ENCODE results near the gene FER1L5.

FER1L5 gene

DNA sequence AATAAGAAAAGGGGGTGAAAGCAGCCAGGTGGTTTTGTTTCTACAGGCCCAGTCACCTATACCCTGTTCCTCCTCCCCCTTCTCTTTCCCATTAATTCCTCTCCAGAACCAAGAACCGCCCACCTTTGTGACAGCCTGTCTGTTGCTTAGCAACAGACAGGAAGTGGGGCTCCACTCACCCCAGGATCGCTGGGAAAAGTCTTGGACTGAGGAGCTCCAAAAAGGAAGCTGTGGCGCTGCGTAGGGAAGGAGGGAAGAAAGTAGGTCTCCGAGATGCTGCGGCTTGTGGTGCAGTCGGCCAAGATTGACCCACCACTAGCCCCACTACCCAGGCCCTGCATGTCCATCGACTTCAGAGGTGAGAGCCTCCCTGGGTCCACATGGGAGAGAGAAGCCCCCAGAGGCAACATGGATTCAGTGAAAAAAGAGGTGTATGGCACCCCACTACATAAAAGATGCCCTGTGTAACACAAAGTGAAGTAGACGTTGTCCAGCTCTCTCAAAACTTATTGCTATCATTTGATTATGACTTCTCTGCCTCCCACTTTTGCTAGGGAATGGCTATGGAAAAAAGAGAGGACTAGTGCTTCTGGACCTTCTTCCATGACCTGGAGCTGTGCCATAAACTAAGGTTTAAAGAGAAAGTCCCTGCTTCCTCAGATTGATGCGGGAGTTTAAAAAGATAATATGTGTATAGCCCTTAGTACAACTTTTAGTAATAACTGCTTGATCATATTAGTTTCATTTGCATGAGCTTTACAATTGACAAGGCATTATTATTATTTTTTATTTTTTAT, at the start of gene FER1L5:
Gene FER1L5 (plus strand): TSS at position 201 of the 797 bp plus-strand sequence. CDS start 73 bp downstream, at position 274.
- peak; percentile 73 for DNase-seq (ENCODE audit: low spot score)

DNA sequence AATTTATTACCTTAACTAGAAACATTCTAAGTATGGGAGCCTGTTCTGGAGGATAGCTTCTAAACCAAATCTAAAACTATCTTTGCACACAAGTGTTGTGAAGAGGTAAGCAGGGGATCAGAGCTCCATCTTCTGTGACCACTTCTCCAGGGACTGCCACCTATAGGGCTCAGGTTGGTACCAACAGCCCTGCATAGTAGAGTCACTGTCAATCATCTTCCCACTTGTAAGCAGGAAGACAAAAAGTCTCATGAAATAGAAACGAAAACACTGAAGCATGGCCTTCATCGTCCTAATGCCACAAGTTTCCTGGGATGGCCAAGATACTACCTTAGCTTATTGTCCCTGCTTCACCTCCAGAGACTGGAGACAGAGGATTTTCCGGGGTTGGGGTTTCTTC, 48.3 kb upstream of the FER1L5 start:
- DNase-seq (ENCODE audit: low spot score) = no peak

DNA sequence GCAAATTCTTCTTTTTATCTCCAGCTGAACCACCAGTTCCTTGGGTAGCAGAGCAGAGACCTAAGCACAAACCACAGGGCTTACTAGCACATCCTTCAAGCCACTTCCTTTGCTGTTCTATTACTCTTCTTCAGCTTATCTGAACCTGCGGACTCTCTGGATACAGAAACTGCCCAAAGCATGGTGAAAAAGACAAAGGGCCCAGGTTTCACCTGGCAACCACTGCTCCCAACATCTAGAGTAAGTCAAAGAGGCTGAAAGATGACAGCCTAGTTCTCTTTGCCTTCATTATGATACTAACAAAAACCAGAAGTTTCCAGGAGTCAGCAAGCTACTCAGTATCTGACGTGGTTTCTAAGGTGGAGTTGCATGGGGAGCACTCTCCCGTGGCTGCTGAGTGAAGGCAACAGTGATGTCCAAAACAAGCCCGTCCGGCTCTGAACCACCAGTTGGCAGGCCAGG, 47.8 kb upstream of the FER1L5 start:
- DNase-seq (ENCODE audit: low spot score) = no peak

DNA sequence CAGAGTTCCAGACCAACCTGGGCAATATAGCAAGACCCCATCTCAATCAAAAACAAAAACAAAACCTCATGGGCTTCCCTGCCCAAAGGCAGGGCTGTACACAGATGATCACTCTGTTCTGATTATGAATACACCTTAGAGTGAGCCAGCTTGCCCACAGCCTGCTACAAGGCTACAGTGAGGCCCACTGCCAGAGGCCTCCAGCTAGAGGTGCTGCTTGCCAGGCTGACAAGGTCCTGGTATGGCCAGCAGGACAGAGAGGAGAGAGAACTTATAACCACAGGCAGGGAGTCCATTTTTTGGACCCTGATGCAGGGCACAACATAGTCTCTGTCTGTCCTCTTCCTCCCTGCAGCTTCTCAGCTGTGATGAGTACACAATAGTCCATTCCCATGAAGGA, 46.0 kb upstream of the FER1L5 start:
- no peak for DNase-seq (ENCODE audit: low spot score)

DNA sequence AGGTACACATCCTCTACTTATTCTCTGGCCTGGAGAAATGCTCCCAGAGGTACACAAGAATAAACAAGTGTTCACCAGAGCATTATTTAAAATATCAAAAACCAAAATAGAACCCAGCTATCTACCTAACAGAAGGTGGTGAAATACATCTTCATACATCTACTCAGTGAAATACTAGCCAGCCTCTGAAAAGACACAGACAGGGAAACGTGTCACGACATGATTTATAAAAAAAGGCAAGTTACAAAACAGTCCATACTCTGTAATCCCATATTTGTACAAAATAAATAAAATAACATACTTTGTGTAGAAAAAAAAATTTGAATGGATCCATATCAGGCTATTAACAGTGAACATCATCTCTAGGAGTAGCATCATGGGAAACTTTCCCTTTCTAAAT, 42.6 kb upstream of the FER1L5 start:
- no peak for DNase-seq (ENCODE audit: low spot score)

DNA sequence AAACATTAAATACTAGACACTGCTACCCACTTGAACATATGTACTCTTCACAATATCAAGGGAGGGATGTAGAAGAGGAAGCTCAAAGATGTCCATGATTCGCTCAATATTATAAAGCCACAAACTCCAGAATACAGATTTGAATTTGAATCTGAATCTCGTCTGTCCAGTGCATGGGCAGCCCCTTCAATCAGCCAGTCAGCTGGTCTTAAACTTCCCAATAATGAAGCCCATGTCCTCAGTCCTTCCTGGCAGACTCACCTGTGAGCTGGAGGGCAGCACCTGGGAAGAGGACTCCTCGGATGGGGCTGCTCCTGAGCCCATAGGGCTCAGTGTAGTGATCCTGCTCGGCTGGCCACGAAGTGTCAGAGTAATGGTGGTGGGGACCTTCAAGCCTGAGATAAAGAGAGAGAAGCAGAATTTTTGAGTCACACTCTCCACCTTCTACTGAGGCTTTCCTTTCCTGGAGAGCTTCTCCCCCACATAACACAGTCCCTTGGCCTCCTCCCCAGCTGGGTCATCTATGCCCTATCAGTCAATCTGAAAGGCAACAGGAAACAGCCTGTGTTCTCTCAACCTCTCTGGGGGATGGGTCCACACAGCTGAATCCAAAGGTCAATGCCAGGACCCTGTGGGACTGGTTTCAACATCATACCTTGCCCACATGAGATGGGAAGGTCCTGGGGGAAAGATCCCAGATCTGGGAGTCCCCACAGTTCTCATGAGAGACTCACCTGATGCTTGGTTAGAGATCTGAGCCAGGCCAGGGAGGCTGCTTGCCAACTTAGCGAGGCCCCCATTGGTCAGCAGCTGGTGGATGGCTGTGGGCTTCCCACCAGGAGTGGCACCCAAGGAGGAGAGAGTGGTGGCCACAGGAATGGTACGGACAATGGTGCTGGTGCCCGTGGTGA, 40.9 kb upstream of the FER1L5 start:
- no peak for DNase-seq (ENCODE audit: low spot score)

DNA sequence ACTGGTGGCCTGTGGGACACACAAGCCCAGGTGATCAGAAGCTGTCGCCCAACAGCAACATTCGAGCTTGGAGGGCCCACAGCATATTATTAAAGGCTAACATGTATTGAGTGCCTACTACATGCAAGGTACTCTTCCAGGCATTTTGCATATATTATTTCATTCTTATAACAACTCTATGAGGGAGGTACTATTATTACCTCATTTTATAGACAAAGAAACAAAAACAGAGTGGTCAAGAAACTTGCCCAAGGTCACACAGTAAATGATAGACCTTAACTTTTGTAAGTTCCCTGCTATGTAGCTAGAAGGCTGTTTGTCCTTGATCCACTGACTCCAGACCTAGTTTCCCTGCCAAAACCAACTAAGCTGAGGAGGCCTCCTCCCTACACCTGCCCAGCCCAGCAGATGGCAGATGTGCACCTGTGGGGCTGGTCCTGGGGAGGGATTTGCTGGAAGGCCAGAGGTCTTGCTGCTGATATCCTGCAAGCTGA, 40.2 kb upstream of the FER1L5 start:
- DNase-seq (ENCODE audit: low spot score) = no peak

DNA sequence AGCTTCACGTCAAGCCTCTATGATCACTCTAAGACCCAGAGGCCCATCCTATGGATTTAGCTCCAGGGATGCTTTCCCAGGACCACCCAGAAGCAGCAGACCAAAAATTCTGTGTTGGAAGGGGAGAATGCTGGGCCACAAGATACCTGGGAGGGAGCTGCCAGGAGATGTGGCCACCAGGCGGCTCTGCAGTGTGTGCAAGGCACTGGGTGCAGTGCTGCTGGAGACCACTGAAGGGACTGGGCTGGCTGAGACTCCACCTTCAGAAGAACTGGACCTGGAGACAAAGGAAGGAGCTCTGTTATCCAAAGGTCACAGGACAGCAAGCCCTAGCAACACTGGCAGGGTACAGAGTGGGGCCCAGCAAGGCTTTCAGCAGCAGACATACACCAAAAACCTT, 38.5 kb upstream of the FER1L5 start:
- DNase-seq (ENCODE audit: low spot score) = no peak

DNA sequence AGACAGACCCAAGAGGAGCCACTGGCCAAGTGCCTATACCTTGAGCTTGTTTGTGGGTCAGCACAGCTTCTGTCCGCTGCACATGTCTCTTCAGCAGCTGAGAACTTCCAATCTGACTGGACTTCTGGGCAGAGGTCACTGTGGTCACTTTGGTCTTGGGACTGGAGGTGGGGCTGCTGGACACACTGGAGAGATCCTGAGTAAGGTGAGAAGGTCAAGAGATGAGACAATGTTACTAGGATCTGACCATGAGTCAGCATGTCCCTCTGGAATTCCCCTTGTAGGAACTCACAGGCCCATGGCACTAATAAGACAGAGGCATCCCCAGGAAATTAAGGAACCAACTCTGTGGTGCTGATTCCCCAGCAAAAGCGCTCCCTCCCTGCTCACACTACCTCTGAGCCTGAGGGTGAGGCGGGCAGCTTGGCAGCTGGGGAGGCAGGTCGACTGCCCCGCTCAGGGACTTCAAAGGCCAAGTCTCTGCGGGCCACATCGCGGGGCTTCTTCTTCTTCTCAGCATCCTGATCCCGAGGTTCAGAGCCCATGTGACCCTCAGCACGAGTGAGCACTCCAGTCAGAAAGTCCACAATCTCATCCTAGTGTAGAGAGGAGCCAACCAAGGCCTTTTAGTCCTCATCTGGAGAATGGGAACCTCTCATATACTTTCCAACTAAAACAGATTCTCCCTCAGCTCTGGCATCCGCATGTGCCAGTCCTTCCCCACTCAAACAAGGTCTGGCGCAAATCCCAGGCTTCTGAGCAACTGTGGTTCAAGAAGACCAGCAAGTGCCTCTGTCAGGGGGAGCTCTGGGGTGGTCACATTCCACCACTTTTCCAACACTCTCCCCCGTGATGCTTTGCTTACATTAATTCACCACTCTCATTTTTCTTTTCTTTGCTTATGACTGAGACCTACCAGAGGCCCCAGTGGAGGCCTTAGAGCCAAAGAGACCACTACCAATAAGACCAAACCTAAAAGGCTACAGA, 33.8 kb upstream of the FER1L5 start:
- no peak for DNase-seq (ENCODE audit: low spot score)

DNA sequence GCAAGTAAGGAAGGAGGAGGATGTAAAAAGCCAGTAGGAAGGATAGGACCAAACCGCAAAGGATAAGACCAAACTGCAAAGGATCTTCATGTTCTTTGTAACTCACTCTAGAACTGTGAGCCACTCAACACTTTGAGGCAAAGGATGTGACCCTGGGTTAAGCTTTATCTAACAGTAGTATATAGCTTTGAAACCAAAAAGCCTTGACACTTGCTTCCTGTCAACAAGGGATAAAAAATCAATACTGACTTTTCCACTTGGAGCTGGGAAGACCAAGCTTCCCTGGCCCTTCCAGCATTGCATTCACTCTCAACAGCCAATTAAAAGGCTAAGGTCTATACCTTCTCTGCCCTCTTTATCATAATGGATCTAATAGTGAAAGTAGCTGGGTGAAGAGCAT, 26.4 kb upstream of the FER1L5 start:
- no peak for DNase-seq (ENCODE audit: low spot score)

DNA sequence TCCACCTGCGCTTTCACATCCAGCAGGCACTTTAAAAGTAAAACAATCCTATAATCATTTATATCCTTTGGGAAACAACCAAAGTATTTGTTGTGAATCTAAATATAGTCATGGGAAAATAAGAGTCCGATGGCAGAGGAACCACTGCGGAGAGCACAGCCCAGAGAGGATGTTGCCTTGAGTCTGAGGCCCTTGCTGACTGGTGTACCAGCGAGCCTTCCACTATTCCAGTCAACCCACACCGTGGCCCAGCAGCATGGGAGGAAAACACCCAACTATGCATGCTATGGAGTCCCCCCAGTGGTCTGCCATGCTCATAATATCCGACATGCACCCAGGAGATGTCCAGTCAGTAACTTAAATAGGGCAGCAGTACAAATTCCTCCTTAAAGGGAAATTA, 26.0 kb upstream of the FER1L5 start:
- DNase-seq (ENCODE audit: low spot score) = no peak

DNA sequence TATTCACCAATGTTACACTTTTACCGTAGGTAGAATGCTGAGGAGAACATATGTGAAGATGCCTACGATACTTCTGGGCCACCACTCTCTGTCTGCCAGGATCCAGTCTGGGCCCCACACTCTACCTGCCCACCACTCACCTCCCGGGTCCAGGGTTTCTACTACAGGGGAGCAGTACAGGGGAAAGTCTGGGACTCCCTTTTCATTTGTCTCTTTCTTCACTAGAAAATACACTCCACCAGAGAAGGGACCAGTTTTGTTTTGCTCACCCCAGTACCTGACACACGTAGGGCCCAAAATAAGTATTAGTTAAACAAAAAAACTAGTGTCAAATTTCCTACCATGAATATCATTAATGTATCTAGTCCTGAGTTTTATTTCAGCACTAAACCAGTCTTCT, 25.6 kb upstream of the FER1L5 start:
- DNase-seq (ENCODE audit: low spot score) = no peak

DNA sequence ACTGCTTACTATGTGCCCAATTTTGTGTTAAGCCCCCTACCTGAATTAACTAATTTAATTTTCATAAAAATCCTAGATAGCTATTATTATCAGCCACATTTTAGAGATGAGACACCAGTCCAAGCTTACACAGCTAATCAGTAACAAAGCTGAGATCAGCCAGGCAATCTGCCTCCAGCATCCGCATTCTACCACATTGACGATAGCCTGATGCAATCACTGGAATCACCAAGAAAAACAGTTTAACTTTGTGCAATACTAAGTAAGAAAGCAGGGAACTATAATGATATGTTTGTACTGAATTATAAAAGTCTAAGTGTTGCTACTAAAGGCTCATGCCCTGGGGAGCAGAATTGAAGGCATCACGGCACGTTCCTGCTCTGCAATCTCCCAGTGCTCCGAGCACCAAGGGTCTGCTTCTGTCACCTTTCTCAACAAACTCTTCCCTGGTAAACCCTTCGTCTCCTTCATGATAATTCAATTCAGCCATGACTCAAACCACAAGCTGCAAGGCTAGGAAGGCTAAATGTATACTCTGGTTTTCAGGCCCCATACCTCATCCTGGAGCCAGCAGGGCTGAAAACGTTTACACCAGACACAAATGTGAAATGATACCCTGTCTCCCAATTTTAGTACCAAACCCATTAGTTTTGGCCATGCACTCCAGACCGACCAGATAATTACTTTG, 23.8 kb upstream of the FER1L5 start:
- no peak for DNase-seq (ENCODE audit: low spot score)

DNA sequence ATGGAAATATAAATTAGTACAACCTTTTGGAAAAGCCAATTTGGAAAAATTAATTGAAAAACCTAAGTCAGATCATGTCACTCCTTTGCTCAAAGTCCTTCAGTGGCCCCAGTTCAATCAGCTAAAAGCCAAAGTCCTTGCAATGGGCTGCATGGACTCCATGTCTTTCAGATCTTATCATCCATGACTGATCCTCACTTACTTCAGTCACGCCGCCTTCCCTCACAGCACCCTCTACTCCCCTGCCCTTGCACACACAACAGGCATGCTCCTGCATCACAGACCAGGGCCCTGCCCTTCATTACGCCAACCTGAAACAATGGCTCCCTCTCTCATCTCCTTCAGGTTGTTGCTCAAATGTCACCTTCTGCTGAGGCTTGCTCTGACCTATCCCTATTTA, 20.0 kb upstream of the FER1L5 start:
- DNase-seq (ENCODE audit: low spot score) = no peak

DNA sequence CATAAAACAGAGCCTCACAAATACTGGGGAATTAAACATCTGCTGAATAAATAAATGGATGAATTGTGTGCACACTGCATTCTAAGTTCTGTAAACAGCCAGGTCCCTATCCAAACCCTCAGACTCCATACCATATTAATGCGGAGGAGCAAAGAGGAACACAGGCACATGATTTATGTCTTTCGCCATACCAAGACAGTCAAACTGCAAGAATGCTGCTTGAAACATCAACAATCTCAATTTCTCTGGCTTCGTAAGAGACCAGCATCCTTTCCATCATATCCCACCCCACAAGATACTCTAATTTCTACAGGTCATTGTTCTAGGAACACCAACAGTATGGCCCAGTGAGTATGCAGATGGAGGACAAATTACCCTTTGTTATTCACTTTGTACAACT, 19.4 kb upstream of the FER1L5 start:
- no peak for DNase-seq (ENCODE audit: low spot score)

DNA sequence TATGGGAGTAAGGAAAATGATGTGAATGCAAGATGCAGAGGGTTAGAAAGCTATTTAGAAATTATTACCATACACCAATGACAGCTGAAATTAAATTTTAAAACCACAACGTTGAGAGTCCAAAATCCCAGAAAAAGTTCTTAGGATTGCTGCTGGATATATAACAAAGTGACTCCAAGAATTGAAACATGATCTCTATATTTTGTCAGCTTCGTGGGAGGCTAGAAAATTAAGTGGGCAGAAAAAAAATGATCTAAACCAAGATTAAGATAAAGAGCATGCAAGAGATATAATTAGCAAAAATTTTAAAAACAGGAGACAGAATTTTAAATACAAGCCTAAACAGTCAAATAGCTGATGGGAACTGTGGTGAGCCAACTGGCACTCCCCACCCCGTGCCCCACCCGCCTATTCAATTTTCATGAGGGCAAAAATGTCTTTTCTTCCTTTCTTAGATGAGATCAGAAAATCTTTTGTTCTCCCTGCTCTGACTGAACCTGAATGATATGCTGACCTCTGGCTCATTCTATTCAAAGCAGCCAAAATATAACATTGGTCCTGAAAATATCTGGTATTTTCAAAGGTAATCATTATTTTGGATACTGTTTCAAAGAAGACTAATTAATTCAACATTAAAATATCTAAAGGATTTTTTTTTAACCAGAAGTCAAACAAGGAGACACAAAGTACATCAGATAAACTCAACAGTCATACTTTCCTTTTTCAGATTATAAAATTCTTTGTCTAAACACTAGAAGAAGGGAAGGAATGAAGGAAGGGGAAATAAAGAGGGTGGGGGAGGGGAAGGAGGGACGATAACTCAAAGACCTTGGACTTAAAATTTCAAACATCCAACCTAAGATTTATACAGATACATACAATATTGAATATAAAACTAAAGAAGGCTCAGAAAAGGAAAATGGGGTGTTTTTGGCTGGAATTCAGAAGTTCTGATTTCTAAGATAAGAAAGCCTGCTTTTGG, 16.7 kb upstream of the FER1L5 start:
- no peak for DNase-seq (ENCODE audit: low spot score)

DNA sequence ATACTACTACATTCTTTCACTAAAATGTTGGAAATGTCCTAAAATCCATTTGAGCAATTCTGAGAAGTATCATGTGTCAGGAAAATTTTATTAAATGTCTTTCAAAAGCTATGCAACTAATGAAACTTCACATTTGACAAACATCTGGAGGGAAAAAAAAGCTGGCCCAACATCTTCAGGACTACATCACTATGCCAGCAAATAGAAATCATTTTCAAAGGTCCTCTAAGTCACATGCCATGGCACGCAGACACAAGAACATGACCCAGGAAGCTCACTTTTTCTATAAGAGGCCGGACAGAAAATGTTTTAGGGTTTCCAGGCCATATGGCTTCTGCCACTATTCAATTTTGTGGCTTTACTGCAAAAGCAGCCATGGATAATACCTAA, 16.0 kb upstream of the FER1L5 start:
- DNase-seq (ENCODE audit: low spot score) = no peak

DNA sequence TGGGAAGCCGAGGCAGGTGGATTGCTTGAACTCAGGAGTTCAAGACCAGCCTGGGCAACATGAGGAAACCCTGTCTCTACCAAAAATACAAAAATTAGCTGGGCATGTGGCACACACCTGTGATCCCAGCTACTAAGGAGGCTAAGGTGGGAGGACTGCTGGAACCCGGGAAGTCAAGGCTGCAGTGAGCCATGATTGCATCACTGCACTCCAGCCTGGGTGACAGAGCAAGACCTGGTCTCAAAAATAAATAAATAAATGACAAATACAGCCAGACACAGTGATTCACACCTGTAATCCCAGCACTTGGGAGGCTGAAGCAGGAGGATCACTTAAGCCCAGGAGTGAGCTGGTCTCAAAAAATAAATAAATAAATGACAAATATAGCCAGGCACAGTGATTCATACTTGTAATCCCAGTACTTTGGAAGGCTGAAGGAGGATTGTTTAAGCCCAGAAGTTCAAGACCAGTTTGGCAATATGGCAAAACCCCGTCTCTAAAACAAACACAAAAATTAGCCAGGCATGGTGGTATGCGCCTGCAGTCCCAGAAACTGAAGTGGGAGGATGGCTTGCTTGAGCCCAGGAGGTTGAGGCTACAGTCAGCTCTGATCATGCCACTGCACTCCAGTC, 10.6 kb upstream of the FER1L5 start:
- DNase-seq (ENCODE audit: low spot score) = no peak

DNA sequence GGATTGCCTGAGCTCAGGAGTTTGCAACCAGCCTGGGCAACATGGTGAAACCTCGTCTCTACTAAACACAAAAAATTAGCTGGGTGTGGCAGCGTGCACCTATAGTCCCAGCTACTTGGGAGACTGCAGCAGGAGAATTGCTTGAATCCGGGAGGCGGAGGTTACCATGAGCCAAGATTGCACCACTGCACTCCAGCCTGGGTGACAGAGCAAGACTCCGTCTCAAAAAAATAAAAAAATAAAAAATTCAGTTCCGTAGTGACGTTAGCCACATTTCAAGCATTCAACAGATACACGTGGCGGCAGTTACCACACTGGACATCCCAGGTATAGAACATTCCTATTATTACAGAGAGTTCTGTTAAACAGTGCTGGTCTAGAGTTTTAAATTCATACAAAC, 8.9 kb upstream of the FER1L5 start:
- no peak for DNase-seq (ENCODE audit: low spot score)
